Heart left ventricle (tissue), 13 donors: ENCODE measurements around the gene HSPB3.

ENCODE experiments used
- POLR2A ChIP-seq, 2 donors: fragments of 450-650 bp; IDR thresholded peaks; one replicate each; pipeline ENCODE4 v1.6.1; 2017; ENCODE audit warnings: antibody characterized with exemption in 2 of 2, mild to moderate bottlenecking in 2 of 2, moderate library complexity in 2 of 2
- TF ChIP-seq, protein P1 (sequence below), 12 donors: fragments of 200-600 bp; sonication (generic) in 4 of 12; IDR thresholded peaks; one replicate each; pipeline versions ENCODE4 v1.5.0 to v1.8.0; 2018 to 2022; ENCODE audit warnings: antibody characterized with exemption in 12 of 12, mild to moderate bottlenecking in 5 of 12
- donor health status: ischemic (EF 13 %, LVEDD 7.1; RV severe dilation, severe dysfunction).
- donor health status: DM: no; HTN: yes; CAD: no.
- donor health status: DM: no; HTN: no; CAD: no.
- donor health status: ischemic (EF 25% LVEDD 6.9; RV normal size, moderate dysfunction).
- donor health status: ischemic (EF 25% LVEDD 5.7; RV mildly dilated, moderate dysfunction).
- donor health status: ischemic (EF 35%, LVEDD 5.7; RV mildly dilated, moderate dysfunction).
- donor health status: nonischemic (EF 11% LVEDD 7.7; RV severe dilation, severe dysfunction).
- donor health status: DM: yes; HTN: yes; CAD: no.
- donor health status: PGD.
- donor health status: ischemic (EF 29% LVEDD 5.4; RV normal size, mild dysfunction).
- donor health status: nonischemic (EF 23%, LVEDD 6.1; RV moderate dilation, normal function).

- TF ChIP-seq, protein P1, sequence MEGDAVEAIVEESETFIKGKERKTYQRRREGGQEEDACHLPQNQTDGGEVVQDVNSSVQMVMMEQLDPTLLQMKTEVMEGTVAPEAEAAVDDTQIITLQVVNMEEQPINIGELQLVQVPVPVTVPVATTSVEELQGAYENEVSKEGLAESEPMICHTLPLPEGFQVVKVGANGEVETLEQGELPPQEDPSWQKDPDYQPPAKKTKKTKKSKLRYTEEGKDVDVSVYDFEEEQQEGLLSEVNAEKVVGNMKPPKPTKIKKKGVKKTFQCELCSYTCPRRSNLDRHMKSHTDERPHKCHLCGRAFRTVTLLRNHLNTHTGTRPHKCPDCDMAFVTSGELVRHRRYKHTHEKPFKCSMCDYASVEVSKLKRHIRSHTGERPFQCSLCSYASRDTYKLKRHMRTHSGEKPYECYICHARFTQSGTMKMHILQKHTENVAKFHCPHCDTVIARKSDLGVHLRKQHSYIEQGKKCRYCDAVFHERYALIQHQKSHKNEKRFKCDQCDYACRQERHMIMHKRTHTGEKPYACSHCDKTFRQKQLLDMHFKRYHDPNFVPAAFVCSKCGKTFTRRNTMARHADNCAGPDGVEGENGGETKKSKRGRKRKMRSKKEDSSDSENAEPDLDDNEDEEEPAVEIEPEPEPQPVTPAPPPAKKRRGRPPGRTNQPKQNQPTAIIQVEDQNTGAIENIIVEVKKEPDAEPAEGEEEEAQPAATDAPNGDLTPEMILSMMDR (IDR thresholded peaks at IDR 0.05): no peak
- no peak for TF ChIP-seq POLR2A (IDR thresholded peaks at IDR 0.05)
Observed at GRCh38 chr5:54438620-54439389, 16.7 kb upstream of the HSPB3 start.
